K562 (cell line): ENCODE data around the gene SMIM12.

Experiments used
- CC2D1A ChIP-seq: fragments of 450-650 bp; IDR thresholded peaks from 2 replicates; pipeline ENCODE4 v1.6.1; 2017; ENCODE audit warnings: mild to moderate bottlenecking
- HCFC1 ChIP-seq: IDR thresholded peaks from 2 replicates; pipeline ENCODE4 v1.6.1; 2012; ENCODE audit warnings: low read depth, low read length, improper control_type of control experiment

GRCh38 chr1:34899471-34899870 is 39.9 kb upstream of the SMIM12 start:
- TF ChIP-seq CC2D1A (no peak), HCFC1 (no peak)
